ENCODE measurements around the gene CFAP57.

CFAP57 gene

GRCh38 chr1:43302721-43303470, 130.8 kb downstream of the CFAP57 start:
- DNase-seq, result no peak

- DNase-seq, result no peak
Observed at GRCh38 chr1:43303471-43304313, 131.6 kb downstream of the CFAP57 start.

Measured in EL (cell line).